ENCODE results near the gene AMT.

Gene AMT

DNA sequence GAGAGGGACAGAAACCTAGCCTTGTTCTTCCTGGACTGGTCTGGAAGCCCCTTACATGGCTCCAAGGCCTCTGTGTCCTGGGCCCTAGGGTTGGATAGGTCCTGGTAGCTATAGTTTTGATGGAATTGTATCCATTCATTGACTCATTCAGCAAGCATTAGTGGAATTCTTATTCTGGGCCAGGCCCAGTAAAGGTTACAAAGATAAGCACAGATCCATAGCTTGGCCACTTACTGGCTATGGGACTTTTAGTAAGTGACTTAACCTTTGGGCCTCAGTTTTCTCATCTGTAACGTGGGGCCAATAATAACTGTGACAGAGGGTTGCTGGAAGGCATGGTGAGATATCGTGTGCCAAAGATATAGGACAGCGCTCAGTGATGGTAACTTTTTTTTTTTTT lies 34.2 kb upstream of the AMT start:
- TF ChIP-seq TAF1 (IDR thresholded peaks at IDR 0.05; ENCODE audit: borderline replicate concordance, insufficient read depth, low read length) (no peak), POLR2AphosphoS5 (IDR thresholded peaks at IDR 0.05; ENCODE audit: low read depth, low read length) (no peak), SIN3A (IDR thresholded peaks at IDR 0.05; ENCODE audit: borderline replicate concordance, insufficient read depth, low read length) (no peak), FOXP2 (optimal IDR thresholded peaks at IDR 0.05; ENCODE audit: borderline replicate concordance, extremely low read depth, extremely low read length, insufficient read depth) (no peak), REST (IDR thresholded peaks at IDR 0.05; ENCODE audit: insufficient read depth in 1 of 2, low read depth in 2 of 2, low read length in 2 of 2) (no peak)

GRCh38 chr3:49454898-49455681 lies 32.8 kb upstream of the AMT start:
- TF ChIP-seq TAF1 (IDR thresholded peaks at IDR 0.05; ENCODE audit: borderline replicate concordance, insufficient read depth, low read length) (no peak), REST (IDR thresholded peaks at IDR 0.05; ENCODE audit: insufficient read depth in 1 of 2, low read depth in 2 of 2, low read length in 2 of 2) (no peak), POLR2AphosphoS5 (IDR thresholded peaks at IDR 0.05; ENCODE audit: low read depth, low read length) (no peak), FOXP2 (optimal IDR thresholded peaks at IDR 0.05; ENCODE audit: borderline replicate concordance, extremely low read depth, extremely low read length, insufficient read depth) (no peak), SIN3A (IDR thresholded peaks at IDR 0.05; ENCODE audit: borderline replicate concordance, insufficient read depth, low read length) (no peak)

DNA sequence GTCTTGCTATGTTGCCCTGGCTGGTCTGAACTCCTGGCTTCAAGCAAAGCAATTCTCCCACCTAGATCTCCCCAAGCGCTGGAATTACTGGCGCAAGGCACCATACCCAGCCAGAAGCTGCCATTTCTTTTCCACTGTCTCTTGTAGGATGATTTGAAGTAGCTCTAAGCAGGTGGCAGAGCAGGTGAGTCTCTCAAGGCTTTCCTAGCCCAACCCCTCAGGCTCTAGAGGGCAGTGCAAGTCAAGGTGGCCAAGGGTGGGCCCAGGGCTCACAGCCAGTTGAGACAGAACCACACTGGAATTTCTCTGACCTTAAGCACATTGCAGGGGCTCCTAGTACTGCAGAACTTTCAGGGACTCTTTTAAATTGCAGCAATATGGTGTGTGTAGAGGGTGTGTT lies 32.2 kb upstream of the AMT start:
- TF ChIP-seq REST (IDR thresholded peaks at IDR 0.05; ENCODE audit: insufficient read depth in 1 of 2, low read depth in 2 of 2, low read length in 2 of 2) (no peak), FOXP2 (optimal IDR thresholded peaks at IDR 0.05; ENCODE audit: borderline replicate concordance, extremely low read depth, extremely low read length, insufficient read depth) (no peak), TAF1 (IDR thresholded peaks at IDR 0.05; ENCODE audit: borderline replicate concordance, insufficient read depth, low read length) (no peak), POLR2AphosphoS5 (IDR thresholded peaks at IDR 0.05; ENCODE audit: low read depth, low read length) (no peak), SIN3A (IDR thresholded peaks at IDR 0.05; ENCODE audit: borderline replicate concordance, insufficient read depth, low read length) (no peak)

DNA sequence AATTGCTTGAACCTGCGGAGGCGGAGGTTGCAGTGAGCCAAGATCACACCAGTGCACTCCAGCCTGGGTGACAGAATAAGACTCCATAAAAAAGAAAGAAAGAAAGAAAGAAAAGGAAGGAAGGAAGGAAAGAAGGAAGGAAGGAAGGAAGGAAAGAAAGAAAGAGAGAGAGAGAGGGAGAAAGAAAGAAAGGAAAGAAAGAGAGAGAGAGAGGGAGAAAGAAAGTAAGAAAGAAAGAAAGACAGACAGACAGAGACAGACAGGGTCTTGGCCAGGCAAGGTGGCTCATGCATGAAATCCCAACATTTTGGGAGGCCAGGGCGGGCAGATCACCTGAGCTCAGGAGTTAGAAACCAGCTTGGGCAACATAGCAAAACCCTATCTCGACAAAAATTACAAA lies 31.3 kb upstream of the AMT start:
- TF ChIP-seq TAF1 (IDR thresholded peaks at IDR 0.05; ENCODE audit: borderline replicate concordance, insufficient read depth, low read length) (no peak), FOXP2 (optimal IDR thresholded peaks at IDR 0.05; ENCODE audit: borderline replicate concordance, extremely low read depth, extremely low read length, insufficient read depth) (no peak), SIN3A (IDR thresholded peaks at IDR 0.05; ENCODE audit: borderline replicate concordance, insufficient read depth, low read length) (no peak), POLR2AphosphoS5 (IDR thresholded peaks at IDR 0.05; ENCODE audit: low read depth, low read length) (no peak)

DNA sequence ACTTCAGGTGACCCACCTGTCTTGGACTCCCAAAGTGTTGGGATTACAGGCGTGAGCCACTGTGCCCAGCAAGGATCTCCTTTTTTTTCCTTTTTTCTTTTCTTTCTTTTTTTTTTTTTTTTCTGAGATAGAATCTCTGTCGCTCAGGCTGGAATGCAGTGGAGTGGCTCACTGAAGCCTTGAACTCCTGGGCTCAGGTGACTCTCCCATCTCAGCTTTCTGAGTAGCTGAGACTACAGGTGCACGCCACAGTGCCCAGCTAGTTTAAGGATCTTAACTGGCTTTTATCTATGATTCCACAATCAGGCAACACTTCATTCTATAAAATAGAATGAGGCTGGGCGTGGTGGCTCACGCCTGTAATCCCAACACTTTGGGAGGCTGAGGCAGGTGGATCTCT lies 23.1 kb upstream of the AMT start:
- TF ChIP-seq TAF1 (IDR thresholded peaks at IDR 0.05; ENCODE audit: borderline replicate concordance, insufficient read depth, low read length): no peak
- TF ChIP-seq FOXP2 (optimal IDR thresholded peaks at IDR 0.05; ENCODE audit: borderline replicate concordance, extremely low read depth, extremely low read length, insufficient read depth): no peak
- TF ChIP-seq SIN3A (IDR thresholded peaks at IDR 0.05; ENCODE audit: borderline replicate concordance, insufficient read depth, low read length): no peak
- no peak for TF ChIP-seq REST (IDR thresholded peaks at IDR 0.05; ENCODE audit: insufficient read depth in 1 of 2, low read depth in 2 of 2, low read length in 2 of 2)
- TF ChIP-seq POLR2AphosphoS5 (IDR thresholded peaks at IDR 0.05; ENCODE audit: low read depth, low read length): no peak

All from PFSK-1 (cell line).